CD8-positive, alpha-beta memory T cell (primary cell): ENCODE data around the gene TTC28. TPM values are rescaled to one million over a fixed set of nuclear protein-coding genes. Genes with fewer than 3 reads are reported as not detected.

Source experiments
- CTCF ChIA-PET: fragments of 350-600 bp; sonication (Branson Sonifier 250); formaldehyde crosslinking; loops from one replicate; lab custom pipeline; 2021; ENCODE audit warnings: antibody characterized with exemption; lab: Charles Lee
- POLR2A ChIA-PET: fragments of 350-600 bp; sonication (Branson Sonifier 250); formaldehyde crosslinking; loops from one replicate; lab custom pipeline; 2021; ENCODE audit warnings: antibody characterized with exemption; lab: Charles Lee
- DNase-seq, 5 donors: peaks; one replicate each; pipeline versions ENCODE4 v3.0.0 to v3.0.0-alpha.2; 2020 to 2022; ENCODE audit warnings: mixed read lengths in 1 of 5
- H3K27ac ChIP-seq: one replicate; pipeline ENCODE4 v1.7.0; 2013; ENCODE audit warnings: low read depth, mild to moderate bottlenecking, low read length, moderate library complexity
- H3K27me3 ChIP-seq: 2 replicates; pipeline ENCODE4 v1.7.0; 2013; ENCODE audit warnings: low read length, mild to moderate bottlenecking; ENCODE audit not compliant: insufficient read depth, poor library complexity, severe bottlenecking
- H3K36me3 ChIP-seq: 2 replicates; pipeline ENCODE4 v1.7.0; 2013; ENCODE audit warnings: mild to moderate bottlenecking, low read length, moderate library complexity; ENCODE audit not compliant: insufficient read depth
- H3K4me1 ChIP-seq: 2 replicates; pipeline ENCODE4 v1.7.0; 2013; ENCODE audit warnings: mild to moderate bottlenecking, low read length, moderate library complexity; ENCODE audit not compliant: insufficient read depth
- H3K4me3 ChIP-seq: 2 replicates; pipeline ENCODE4 v1.7.0; 2013; ENCODE audit warnings: mild to moderate bottlenecking, low read length
- H3K9me3 ChIP-seq: 2 replicates; pipeline ENCODE4 v1.7.0; 2013; ENCODE audit warnings: mild to moderate bottlenecking, low read length
- H3K27ac Mint-ChIP-seq, 8 donors: one replicate each; pipeline ENCODE4 v1.8.0; 2020 to 2021; ENCODE audit warnings: mixed read lengths in 8 of 8, mild to moderate bottlenecking in 6 of 8, inconsistent platforms in 3 of 8, moderate library complexity in 3 of 8
- H3K27me3 Mint-ChIP-seq, 2 donors: one replicate each; pipeline ENCODE4 v1.8.0; 2020 to 2021; ENCODE audit warnings: mixed read lengths in 2 of 2, mild to moderate bottlenecking in 1 of 2, moderate library complexity in 1 of 2
- H3K36me3 Mint-ChIP-seq, 3 donors: one replicate each; pipeline ENCODE4 v1.8.0; 2020 to 2021; ENCODE audit warnings: mixed read lengths in 3 of 3, inconsistent platforms in 1 of 3, mild to moderate bottlenecking in 1 of 3
- H3K4me1 Mint-ChIP-seq, 3 donors: one replicate each; pipeline ENCODE4 v1.8.0; 2020 to 2021; ENCODE audit warnings: mixed read lengths in 3 of 3, inconsistent platforms in 1 of 3, mild to moderate bottlenecking in 1 of 3
- H3K4me3 Mint-ChIP-seq, 7 donors: one replicate each; pipeline ENCODE4 v1.8.0; 2020 to 2021; ENCODE audit warnings: mixed read lengths in 7 of 7, mild to moderate bottlenecking in 6 of 7, moderate library complexity in 4 of 7, inconsistent platforms in 2 of 7
- H3K9me3 Mint-ChIP-seq, 5 donors: one replicate each; pipeline ENCODE4 v1.8.0; 2020 to 2022; ENCODE audit warnings: mixed read lengths in 5 of 5, mild to moderate bottlenecking in 3 of 5, moderate library complexity in 2 of 5, inconsistent platforms in 1 of 5
- polyA plus RNA-seq: library from polyadenylated mRNA; unstranded; fragments of 300-500 nt; fragmentation: Illumina TruSeq; gene quantifications from one replicate; pipeline ENCODE4 v1.2.3, GENCODE V29; 2021
- total RNA-seq, 2 experiments: library from RNA; stranded (reverse); gene quantifications; one replicate each; pipeline ENCODE4 v1.2.3, GENCODE V29; 2021

Gene TTC28
- total and polyA plus RNA-seq, 3 experiments from 2014 or later = 0.24 to 0.60 (median 0.51) TPM

GRCh38 chr22:28147401-28147800 is 532.2 kb downstream of the TTC28 start:
- no peaks in the 10 kb centered on the region for H3K36me3 Mint-ChIP-seq
- no peaks in the 10 kb centered on the region for H3K36me3 ChIP-seq
- no peaks in the 10 kb centered on the region for H3K9me3 ChIP-seq
- H3K27me3 ChIP-seq = no peaks in the 10 kb centered on the region
- H3K27ac Mint-ChIP-seq = no peak overlapping the region
- POLR2A ChIA-PET = no interaction called here
- no peaks in the 10 kb centered on the region for H3K4me1 ChIP-seq
- no peak overlapping the region for H3K4me3 Mint-ChIP-seq
- no peaks in the 10 kb centered on the region for H3K9me3 Mint-ChIP-seq
- peaks cover 3 to 4% of the 10 kb centered on the region in 2 donors for H3K27me3 Mint-ChIP-seq
- DNase-seq = no peak
- CTCF ChIA-PET = no interaction called here
- no peak overlapping the region for H3K4me3 ChIP-seq
- no peak overlapping the region for H3K27ac ChIP-seq
- no peaks in the 10 kb centered on the region for H3K4me1 Mint-ChIP-seq

- ChIA-PET POLR2A (no interaction called here), CTCF (no interaction called here)
These were observed 533.0 kb downstream of the TTC28 start for GRCh38 chr22:28146401-28147314.

DNA sequence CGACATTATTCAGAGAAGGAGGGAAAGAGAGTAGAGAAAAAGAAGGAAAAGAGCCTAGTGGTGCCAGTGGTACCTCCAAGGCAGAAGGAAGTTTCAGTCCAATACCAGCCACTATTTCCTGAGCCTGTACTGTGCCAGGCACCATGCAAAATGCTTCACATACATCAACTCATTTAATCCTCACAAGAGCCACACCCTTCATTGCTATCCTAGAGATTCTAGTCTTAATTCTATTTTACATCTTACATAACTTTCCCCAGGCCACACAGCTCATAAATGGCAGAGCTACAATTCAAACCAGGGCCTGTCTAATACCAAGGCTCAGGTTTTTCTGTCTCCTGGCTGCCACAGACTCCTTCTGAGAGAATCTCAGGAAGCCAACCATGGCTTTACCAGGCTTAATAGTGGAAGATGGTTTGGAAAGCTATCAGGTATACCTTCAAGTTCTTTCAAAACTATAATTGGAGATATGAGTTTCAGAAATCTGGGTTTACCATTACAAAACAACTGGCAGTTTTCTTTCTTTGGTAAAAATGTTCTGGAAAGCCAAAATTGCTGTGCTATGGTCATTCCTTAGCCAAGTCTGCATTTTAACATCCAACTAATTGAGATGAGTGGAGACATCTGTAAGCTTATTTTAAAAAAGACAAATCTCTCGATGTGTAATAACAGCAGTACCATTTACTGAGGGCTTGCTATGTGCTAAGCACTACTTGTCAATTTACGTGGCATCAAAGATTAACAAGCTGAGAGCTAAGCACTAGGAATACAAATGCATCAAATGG is 535.5 kb downstream of the TTC28 start:
- CTCF ChIA-PET = no interaction called here
- Histone ChIP-seq H3K36me3 (no peaks in the 10 kb centered on the region), H3K9me3 (no peaks in the 10 kb centered on the region), H3K27me3 (no peaks in the 10 kb centered on the region), H3K27ac (no peak overlapping the region), H3K4me3 (no peak overlapping the region), H3K4me1 (no peaks in the 10 kb centered on the region)
- Mint-ChIP-seq H3K9me3 (no peaks in the 10 kb centered on the region), H3K36me3 (no peaks in the 10 kb centered on the region), H3K4me3 (no peak overlapping the region), H3K27ac (no peak overlapping the region), H3K27me3 (peaks cover 0 to 5% of the 10 kb centered on the region in 2 donors), H3K4me1 (no peaks in the 10 kb centered on the region)
- POLR2A ChIA-PET = no interaction called here
- DNase-seq = no peak

More at GRCh38 chr22:28146401-28147314, 533.0 kb downstream of the TTC28 start:
- no peaks in the 10 kb centered on the region for H3K27me3 ChIP-seq
- no peaks in the 10 kb centered on the region for H3K9me3 ChIP-seq
- H3K9me3 Mint-ChIP-seq = no peaks in the 10 kb centered on the region
- peaks cover 0 to 4% of the 10 kb centered on the region in 2 donors for H3K27me3 Mint-ChIP-seq
- no peak overlapping the region for H3K4me3 ChIP-seq
- H3K36me3 ChIP-seq = no peaks in the 10 kb centered on the region
- H3K4me1 ChIP-seq = no peaks in the 10 kb centered on the region
- H3K27ac Mint-ChIP-seq = peak overlapping the region in 1 of 8 donors; percentile 10
- H3K27ac ChIP-seq = no peak overlapping the region
- no peak for DNase-seq
- H3K36me3 Mint-ChIP-seq = no peaks in the 10 kb centered on the region
- H3K4me1 Mint-ChIP-seq = no peaks in the 10 kb centered on the region
- H3K4me3 Mint-ChIP-seq = no peak overlapping the region

- no peaks in the 10 kb centered on the region for H3K4me1 ChIP-seq
- Mint-ChIP-seq H3K36me3 (no peaks in the 10 kb centered on the region), H3K27ac (no peak overlapping the region), H3K9me3 (no peaks in the 10 kb centered on the region), H3K27me3 (peaks cover 0 to 2% of the 10 kb centered on the region in 2 donors), H3K4me3 (no peak overlapping the region), H3K4me1 (no peaks in the 10 kb centered on the region)
- ChIA-PET POLR2A (no interaction called here), CTCF (no interaction called here)
- no peak overlapping the region for H3K27ac ChIP-seq
- no peaks in the 10 kb centered on the region for H3K27me3 ChIP-seq
- no peaks in the 10 kb centered on the region for H3K36me3 ChIP-seq
- H3K4me3 ChIP-seq = no peak overlapping the region
- no peaks in the 10 kb centered on the region for H3K9me3 ChIP-seq
- no peak for DNase-seq
These were observed 536.3 kb downstream of the TTC28 start for GRCh38 chr22:28143241-28143865.

DNA sequence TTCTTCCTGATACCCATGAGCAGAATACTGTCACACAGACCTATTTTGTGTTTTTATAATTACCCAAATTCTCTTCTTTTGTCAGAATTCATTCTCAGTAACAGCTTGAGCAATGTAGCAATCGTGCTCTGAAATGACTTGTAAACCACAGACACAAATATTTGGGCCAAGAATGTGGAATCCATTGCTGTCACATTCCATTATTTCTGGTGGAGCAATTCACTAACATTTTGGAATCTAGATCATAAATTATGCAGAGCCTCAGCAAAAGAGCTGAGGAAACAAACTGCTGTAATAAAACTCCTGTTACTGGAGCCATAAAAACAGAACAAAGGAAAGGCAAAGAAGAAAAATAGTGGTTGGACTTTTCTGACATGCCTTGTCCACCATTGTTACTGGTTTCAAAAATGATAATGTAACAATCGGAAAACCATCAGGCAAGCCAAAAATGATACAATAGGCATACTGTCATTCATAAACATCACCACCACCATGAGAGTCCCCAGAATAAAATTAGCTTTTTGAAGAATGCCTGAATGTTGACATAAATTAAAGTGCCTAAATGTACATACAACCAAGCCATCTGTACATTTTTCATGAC is 537.2 kb downstream of the TTC28 start:
- POLR2A ChIA-PET = no interaction called here
- H3K36me3 ChIP-seq = no peaks in the 10 kb centered on the region
- CTCF ChIA-PET = no interaction called here
- no peaks in the 10 kb centered on the region for H3K9me3 ChIP-seq
- no peak overlapping the region for H3K4me3 ChIP-seq
- H3K27ac Mint-ChIP-seq = no peak overlapping the region
- H3K27ac ChIP-seq = no peak overlapping the region
- no peaks in the 10 kb centered on the region for H3K27me3 ChIP-seq
- H3K27me3 Mint-ChIP-seq = peaks cover 0 to 2% of the 10 kb centered on the region in 2 donors
- H3K4me1 ChIP-seq = no peaks in the 10 kb centered on the region
- H3K4me1 Mint-ChIP-seq = no peaks in the 10 kb centered on the region
- no peak for DNase-seq
- H3K4me3 Mint-ChIP-seq = no peak overlapping the region
- no peaks in the 10 kb centered on the region for H3K9me3 Mint-ChIP-seq
- H3K36me3 Mint-ChIP-seq = no peaks in the 10 kb centered on the region

DNA sequence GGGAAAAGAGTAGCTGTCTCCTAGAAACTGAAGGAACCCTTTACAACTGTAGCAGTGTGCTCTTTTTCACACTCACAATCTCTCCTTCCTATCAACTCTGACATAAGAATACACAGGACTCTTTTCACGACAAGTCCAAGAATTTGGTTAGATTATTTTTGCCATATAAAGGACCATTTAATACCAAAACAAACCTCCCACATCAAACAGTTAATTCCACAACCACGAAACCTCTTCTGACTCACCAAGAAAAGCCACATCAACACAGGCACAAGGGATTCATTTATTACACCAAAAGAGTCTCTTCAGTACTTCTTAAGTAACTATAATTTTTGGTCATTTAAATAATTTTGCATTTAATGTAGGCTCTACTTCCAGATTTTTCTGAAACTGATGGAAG is 538.0 kb downstream of the TTC28 start:
- no peak overlapping the region for H3K27ac Mint-ChIP-seq
- no peaks in the 10 kb centered on the region for H3K27me3 ChIP-seq
- H3K4me1 Mint-ChIP-seq = no peaks in the 10 kb centered on the region
- no peak overlapping the region for H3K27ac ChIP-seq
- H3K9me3 Mint-ChIP-seq = no peaks in the 10 kb centered on the region
- no peak for DNase-seq
- no peaks in the 10 kb centered on the region for H3K36me3 ChIP-seq
- no peak overlapping the region for H3K4me3 ChIP-seq
- H3K27me3 Mint-ChIP-seq = peaks cover 2 to 7% of the 10 kb centered on the region in 2 donors
- H3K9me3 ChIP-seq = no peaks in the 10 kb centered on the region
- no peak overlapping the region for H3K4me3 Mint-ChIP-seq
- no peaks in the 10 kb centered on the region for H3K36me3 Mint-ChIP-seq
- ChIA-PET POLR2A (no interaction called here), CTCF (no interaction called here)
- no peaks in the 10 kb centered on the region for H3K4me1 ChIP-seq

- DNase-seq = no peak
- H3K36me3 ChIP-seq = no peaks in the 10 kb centered on the region
- H3K27ac ChIP-seq = no peak overlapping the region
- H3K27ac Mint-ChIP-seq = no peak overlapping the region
- no peaks in the 10 kb centered on the region for H3K4me1 ChIP-seq
- no peak overlapping the region for H3K4me3 Mint-ChIP-seq
- H3K27me3 Mint-ChIP-seq = peaks cover 2 to 15% of the 10 kb centered on the region in 2 donors
- H3K9me3 ChIP-seq = no peaks in the 10 kb centered on the region
- no peak overlapping the region for H3K4me3 ChIP-seq
- ChIA-PET POLR2A (no interaction called here), CTCF (no interaction called here)
- no peaks in the 10 kb centered on the region for H3K9me3 Mint-ChIP-seq
- no peaks in the 10 kb centered on the region for H3K27me3 ChIP-seq
- H3K36me3 Mint-ChIP-seq = no peaks in the 10 kb centered on the region
- H3K4me1 Mint-ChIP-seq = no peaks in the 10 kb centered on the region
These were observed 539.7 kb downstream of the TTC28 start for GRCh38 chr22:28139961-28140360.
